AG09309 (cell line): ENCODE data around the gene CDC5L.

ENCODE experiments used
- DNase-seq: peaks from one replicate; pipeline ENCODE4 v3.0.0-alpha.2; 2010; ENCODE audit warnings: low read depth
- H3K4me3 ChIP-seq: 2 replicates; pipeline ENCODE4 v1.5.1; 2011; ENCODE audit warnings: mild to moderate bottlenecking, low read depth, low read length, moderate library complexity; ENCODE audit not compliant: control insufficient read depth
- TF ChIP-seq, protein P1 (sequence below): IDR thresholded peaks from 2 replicates; pipeline ENCODE4 v1.5.1; 2011; ENCODE audit warnings: mild to moderate bottlenecking, low read depth, low read length, inconsistent platforms; ENCODE audit not compliant: insufficient read depth, control insufficient read depth; ENCODE audit errors: missing control alignments

The CDC5L gene

DNA sequence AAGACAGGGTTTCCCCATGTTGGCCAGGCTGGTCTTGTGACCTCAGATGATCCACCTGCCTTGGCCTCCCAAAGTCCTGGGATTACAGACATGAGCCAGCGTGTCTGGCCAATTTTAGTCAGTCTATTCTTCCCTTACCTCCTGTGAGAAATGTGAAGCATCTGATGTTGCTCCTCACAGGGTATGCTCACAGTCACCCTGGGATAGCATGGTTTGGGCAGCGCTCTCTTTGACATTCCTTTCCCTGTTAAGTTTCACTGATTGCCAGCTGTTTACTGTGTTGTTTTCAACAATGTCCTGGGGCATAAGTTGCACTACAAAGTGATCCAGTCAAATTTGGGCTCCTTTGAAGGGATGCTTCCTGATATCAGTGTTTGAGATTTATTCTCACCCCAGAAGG lies 13.1 kb downstream of the CDC5L start:
- DNase-seq, result no peak
- TF ChIP-seq, protein P1, sequence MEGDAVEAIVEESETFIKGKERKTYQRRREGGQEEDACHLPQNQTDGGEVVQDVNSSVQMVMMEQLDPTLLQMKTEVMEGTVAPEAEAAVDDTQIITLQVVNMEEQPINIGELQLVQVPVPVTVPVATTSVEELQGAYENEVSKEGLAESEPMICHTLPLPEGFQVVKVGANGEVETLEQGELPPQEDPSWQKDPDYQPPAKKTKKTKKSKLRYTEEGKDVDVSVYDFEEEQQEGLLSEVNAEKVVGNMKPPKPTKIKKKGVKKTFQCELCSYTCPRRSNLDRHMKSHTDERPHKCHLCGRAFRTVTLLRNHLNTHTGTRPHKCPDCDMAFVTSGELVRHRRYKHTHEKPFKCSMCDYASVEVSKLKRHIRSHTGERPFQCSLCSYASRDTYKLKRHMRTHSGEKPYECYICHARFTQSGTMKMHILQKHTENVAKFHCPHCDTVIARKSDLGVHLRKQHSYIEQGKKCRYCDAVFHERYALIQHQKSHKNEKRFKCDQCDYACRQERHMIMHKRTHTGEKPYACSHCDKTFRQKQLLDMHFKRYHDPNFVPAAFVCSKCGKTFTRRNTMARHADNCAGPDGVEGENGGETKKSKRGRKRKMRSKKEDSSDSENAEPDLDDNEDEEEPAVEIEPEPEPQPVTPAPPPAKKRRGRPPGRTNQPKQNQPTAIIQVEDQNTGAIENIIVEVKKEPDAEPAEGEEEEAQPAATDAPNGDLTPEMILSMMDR, result no peak
- H3K4me3 ChIP-seq, result no peak overlapping the region

DNA sequence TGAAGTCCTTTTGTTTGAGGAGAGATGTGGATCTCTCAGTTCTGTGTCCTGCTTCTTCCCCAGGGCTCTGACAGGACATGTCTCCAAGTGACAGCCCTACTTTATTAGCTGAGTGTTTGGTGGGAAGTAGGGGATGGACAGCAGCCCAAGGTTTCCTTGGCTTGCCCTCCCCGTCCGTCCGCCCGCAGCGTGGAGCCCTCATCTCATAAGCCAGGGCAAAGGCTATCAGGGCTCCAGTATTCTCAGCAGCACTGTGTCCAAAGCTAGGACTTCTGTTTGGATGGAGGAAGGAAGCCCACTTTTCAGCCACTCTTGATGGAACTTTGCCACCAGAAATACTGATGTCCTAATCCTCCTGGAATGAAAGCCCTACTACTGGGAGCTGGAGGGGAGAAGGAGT lies 13.6 kb downstream of the CDC5L start:
- no peak overlapping the region for H3K4me3 ChIP-seq
- no peak for DNase-seq
- TF ChIP-seq, protein P1, result no peak

DNA sequence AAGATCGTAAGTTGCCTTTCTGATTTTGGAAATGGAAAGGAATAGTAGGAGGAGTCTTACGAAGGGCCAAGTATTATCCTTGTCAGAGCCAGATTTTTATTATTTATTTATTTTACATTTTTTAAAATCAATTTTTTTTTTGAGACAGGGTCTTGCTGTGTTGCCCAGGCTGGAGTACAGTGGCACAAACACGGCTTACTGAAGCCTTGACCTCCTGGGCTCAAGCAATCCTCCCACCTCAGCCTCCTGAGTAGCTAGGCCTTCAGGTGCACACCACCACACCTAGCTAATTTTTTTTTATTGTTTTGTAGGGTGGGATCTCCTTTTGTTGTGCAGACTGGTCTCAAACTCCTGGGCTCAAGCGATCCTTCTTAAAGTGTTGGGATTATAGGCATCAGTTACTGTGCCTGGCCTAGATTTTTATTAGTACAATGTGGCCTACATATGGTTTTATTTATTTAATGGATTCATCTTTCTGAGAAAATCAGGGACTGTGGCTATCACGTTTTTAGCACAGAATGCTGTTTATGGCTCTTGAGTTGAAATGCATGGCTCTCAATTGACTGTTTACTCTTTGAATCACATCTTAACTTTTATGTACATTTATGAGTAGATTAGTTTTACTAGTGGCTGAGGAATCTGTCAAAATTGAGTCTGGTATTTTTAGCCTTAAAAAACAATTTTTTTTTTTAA lies 16.7 kb downstream of the CDC5L start:
- H3K4me3 ChIP-seq, result no peak overlapping the region
- no peak for DNase-seq
- TF ChIP-seq, protein P1, result no peak

- TF ChIP-seq, protein P1, result no peak
- no peak for DNase-seq
- H3K4me3 ChIP-seq, result no peak overlapping the region
These were observed 17.2 kb downstream of the CDC5L start for GRCh38 chr6:44404715-44405099.

GRCh38 chr6:44407951-44408670 lies 20.6 kb downstream of the CDC5L start:
- DNase-seq, result no peak
- TF ChIP-seq, protein P1, result no peak
- no peak overlapping the region for H3K4me3 ChIP-seq

DNA sequence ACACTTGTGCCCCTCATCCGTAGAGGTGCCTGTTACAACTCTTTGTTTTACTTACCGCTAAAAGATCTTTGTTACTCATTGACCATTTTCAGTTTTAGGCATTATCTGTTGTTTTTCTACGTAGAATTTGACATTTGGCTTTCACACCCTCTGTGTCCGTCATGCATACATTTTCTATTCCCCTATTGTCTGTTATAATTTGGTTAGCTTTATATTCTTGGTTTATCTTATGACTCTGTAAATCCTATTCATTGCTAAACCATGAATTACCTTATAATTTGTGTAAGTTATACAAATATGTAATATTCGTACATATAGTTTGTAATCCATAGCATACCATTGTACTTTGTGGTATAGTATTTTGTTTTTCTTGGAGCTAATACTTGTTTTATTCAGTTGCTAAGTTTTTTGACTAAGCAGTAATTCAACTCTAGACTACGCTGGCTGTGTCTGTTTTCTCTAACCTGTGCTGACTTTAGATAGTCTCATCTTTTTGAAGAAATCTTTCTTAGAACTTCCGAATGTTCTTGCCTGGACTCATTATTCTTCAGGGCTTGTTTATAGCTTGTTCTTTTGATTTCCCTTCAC lies 21.8 kb downstream of the CDC5L start:
- DNase-seq, result no peak
- TF ChIP-seq, protein P1, result no peak

More for the DNA sequence above, 21.8 kb downstream of the CDC5L start:
- H3K4me3 ChIP-seq, result no peak overlapping the region
